Kidney epithelial cell (primary cell): Measurements from ENCODE around the gene PPFIA4. TPM values are rescaled to one million over a fixed set of nuclear protein-coding genes. Genes with fewer than 3 reads are reported as not detected.

ENCODE experiments used
- DNase-seq: peaks from one replicate; pipeline ENCODE4 v3.0.0-alpha.2; 2010; ENCODE audit warnings: low read depth
- H3K27me3 ChIP-seq: 2 replicates; pipeline ENCODE4 v1.6.0; 2011; ENCODE audit warnings: low read length; ENCODE audit not compliant: control insufficient read depth, insufficient read depth
- H3K36me3 ChIP-seq: 2 replicates; pipeline ENCODE4 v1.5.1; 2011; ENCODE audit warnings: low read length; ENCODE audit not compliant: control insufficient read depth, insufficient read depth
- H3K4me3 ChIP-seq: 2 replicates; pipeline ENCODE4 v1.5.1; 2011; ENCODE audit warnings: low read depth, mild to moderate bottlenecking, control low read depth, low read length
- total RNA-seq: library from RNA; depleted of rRNA; stranded (reverse); fragments of >200 nt; gene quantifications from 2 replicates; pipeline ENCODE4 v1.2.3, GENCODE V29; 2015
- TF ChIP-seq, protein P1 (sequence below): IDR thresholded peaks from 2 replicates; pipeline ENCODE4 v1.5.1; 2011; ENCODE audit warnings: mild to moderate bottlenecking, moderate library complexity, low read length, control low read depth, inconsistent platforms; ENCODE audit not compliant: insufficient read depth, poor library complexity, severe bottlenecking

PPFIA4 gene
- total RNA-seq, 1 donor from 2014 or later: 0.13 TPM

DNA sequence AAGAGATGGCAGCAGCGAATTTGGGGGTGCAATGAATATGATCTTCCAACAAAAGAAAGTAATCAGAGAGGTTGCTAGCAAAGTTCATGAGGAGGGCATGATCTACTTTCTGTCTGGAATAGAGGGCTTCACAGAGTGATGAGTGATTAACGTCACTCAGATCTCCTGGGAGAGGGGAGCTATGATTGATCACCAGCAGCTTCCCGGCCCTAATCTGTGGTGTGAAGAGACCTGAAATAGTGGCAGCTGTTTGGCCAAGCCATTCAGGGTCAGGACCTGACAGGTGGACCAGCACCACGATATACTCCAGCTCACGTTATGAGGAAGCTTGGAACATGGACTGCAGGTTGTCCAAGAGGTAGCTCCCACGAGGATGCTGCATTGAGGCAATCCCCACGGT, 39.0 kb upstream of the PPFIA4 start:
- H3K27me3 ChIP-seq: peaks cover 11% of the 10 kb centered on the region
- TF ChIP-seq, protein P1, sequence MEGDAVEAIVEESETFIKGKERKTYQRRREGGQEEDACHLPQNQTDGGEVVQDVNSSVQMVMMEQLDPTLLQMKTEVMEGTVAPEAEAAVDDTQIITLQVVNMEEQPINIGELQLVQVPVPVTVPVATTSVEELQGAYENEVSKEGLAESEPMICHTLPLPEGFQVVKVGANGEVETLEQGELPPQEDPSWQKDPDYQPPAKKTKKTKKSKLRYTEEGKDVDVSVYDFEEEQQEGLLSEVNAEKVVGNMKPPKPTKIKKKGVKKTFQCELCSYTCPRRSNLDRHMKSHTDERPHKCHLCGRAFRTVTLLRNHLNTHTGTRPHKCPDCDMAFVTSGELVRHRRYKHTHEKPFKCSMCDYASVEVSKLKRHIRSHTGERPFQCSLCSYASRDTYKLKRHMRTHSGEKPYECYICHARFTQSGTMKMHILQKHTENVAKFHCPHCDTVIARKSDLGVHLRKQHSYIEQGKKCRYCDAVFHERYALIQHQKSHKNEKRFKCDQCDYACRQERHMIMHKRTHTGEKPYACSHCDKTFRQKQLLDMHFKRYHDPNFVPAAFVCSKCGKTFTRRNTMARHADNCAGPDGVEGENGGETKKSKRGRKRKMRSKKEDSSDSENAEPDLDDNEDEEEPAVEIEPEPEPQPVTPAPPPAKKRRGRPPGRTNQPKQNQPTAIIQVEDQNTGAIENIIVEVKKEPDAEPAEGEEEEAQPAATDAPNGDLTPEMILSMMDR: no peak

DNA sequence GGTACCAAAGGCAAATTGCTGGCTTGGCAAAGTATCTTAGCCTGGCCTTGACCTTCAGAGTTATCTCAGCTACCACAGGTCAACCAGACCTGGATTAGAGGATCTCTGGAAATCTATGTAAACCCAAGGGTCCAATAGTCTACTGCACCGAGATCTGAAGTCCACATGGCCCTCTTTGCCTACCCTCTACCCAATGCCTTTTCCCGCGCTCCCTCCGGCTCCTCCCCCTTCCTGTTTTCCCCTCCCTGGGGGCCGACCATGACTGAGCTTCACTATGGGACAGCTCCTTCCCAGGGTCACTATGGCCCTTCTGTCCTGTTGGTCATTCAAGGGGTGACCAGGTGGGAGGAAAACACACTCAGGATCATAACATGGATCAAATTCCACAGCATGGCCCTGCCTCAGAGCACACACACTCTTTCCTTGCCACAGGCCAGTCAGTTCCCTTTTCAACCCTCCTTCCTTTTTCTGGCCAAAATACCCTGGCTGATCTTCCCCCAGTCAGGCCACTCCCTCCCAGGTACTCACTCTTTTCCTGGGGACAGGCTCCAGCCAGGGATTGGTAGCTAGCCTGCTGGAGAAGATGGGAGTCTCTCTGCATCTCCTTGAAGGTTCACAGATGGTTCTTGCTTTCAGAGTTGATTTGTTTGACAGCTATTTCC, 38.2 kb upstream of the PPFIA4 start:
- TF ChIP-seq, protein P1: no peak
- no peak for DNase-seq
- H3K27me3 ChIP-seq: peaks cover 11% of the 10 kb centered on the region
- H3K36me3 ChIP-seq: no peaks in the 10 kb centered on the region
- no peak overlapping the region for H3K4me3 ChIP-seq

More for the DNA sequence above, 39.0 kb upstream of the PPFIA4 start:
- Histone ChIP-seq H3K4me3 (no peak overlapping the region), H3K36me3 (no peaks in the 10 kb centered on the region)
- no peak for DNase-seq

GRCh38 chr1:202989879-202990278, 36.4 kb upstream of the PPFIA4 start:
- Histone ChIP-seq H3K4me3 (no peak overlapping the region), H3K27me3 (peaks cover 11% of the 10 kb centered on the region), H3K36me3 (no peaks in the 10 kb centered on the region)
- TF ChIP-seq, protein P1: no peak
- no peak for DNase-seq

DNA sequence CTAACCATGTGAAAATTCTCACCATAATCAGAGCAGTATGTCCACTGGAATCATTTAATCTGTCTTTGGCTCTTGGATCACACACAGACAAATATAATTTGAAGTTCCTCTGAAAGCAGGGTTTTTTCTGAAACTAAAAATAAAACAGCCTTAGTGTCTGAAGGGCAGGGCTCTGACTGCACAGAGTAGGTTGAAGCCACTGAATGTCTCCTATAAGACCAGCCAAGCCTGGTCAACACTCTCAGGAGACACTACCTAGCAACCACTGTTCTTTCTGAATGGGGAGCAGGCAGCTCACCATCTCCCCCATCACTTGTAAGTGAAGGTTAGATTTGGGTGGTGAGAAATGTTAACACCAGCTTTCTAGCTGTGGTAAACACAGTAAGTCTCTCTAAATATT, 35.2 kb upstream of the PPFIA4 start:
- DNase-seq: no peak
- Histone ChIP-seq H3K36me3 (no peaks in the 10 kb centered on the region), H3K4me3 (no peak overlapping the region), H3K27me3 (peaks cover 11% of the 10 kb centered on the region)
- TF ChIP-seq, protein P1: no peak

DNA sequence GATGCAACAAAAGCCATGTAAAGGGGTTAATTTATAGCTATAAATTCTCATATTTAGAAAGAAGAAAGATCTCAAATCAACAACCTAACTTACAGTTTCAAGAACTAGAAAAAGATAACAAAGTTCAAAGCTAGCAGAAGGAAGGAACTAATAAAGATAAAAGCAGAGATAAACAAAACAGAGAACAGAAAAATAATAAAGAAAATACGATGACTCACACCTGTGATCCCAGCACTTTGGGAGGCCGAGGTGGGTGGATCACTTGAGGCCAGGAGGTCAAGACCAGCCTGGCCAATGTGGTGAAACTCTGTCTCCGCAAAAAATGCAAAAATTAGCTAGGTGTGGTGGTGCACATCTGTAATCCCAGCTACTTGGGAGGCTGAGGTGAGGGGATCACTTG, 31.5 kb upstream of the PPFIA4 start:
- Histone ChIP-seq H3K4me3 (no peak overlapping the region), H3K27me3 (no peaks in the 10 kb centered on the region), H3K36me3 (no peaks in the 10 kb centered on the region)
- TF ChIP-seq, protein P1: no peak
- no peak for DNase-seq
